H1 (cell line): Measurements from ENCODE around the gene WDFY3. TPM values are rescaled to one million over a fixed set of nuclear protein-coding genes. Genes with fewer than 3 reads are reported as not detected.

ENCODE experiments used
- CTCF ChIA-PET: fragments of 300-600 bp; sonication (Branson Sonifier 250); formaldehyde crosslinking; loops from one replicate; lab custom pipeline; 2021; ENCODE audit not compliant: partially characterized antibody; lab: Charles Lee
- POLR2A ChIA-PET: fragments of 300-600 bp; sonication (Branson Sonifier 250); formaldehyde crosslinking; loops from one replicate; lab custom pipeline; 2021; ENCODE audit warnings: inconsistent platforms; ENCODE audit not compliant: partially characterized antibody; lab: Charles Lee
- DNase-seq, 2 experiments: peaks; one replicate each; pipeline versions ENCODE4 v3.0.0 to v3.0.0-alpha.2; 2010 to 2022; ENCODE audit warnings: low spot score in 2 of 2, low read depth in 1 of 2, mixed read lengths in 1 of 2
- FAIRE-seq: peaks from 2 replicates; lab custom pipeline; 2011; peaks lifted over from hg19 to GRCh38; lab: Jason Lieb, UNC
- H2AFZ ChIP-seq: 2 replicates; pipeline ENCODE4 v1.8.1; 2012; ENCODE audit warnings: low read length, inconsistent platforms
- H2AK5ac ChIP-seq: 2 replicates; pipeline ENCODE4 v1.6.1; 2013; ENCODE audit warnings: low read depth, low read length
- H2BK120ac ChIP-seq: replicated peaks from 2 replicates; pipeline ENCODE3; 2013; ENCODE audit warnings: low read depth, low read length, inconsistent platforms
- H2BK12ac ChIP-seq: 2 replicates; pipeline ENCODE4 v1.6.1; 2013; ENCODE audit warnings: low read depth, low read length
- H2BK15ac ChIP-seq: 2 replicates; pipeline ENCODE4 v1.6.1; 2013; ENCODE audit warnings: low read length
- H2BK20ac ChIP-seq: 2 replicates; pipeline ENCODE4 v1.6.1; 2013; ENCODE audit warnings: low read length
- H2BK5ac ChIP-seq: 2 replicates; pipeline ENCODE4 v1.6.1; 2013; ENCODE audit warnings: low read depth, low read length
- H3K14ac ChIP-seq: 2 replicates; pipeline ENCODE4 v1.6.1; 2013; ENCODE audit warnings: inconsistent platforms; ENCODE audit not compliant: insufficient read length
- H3K18ac ChIP-seq: 2 replicates; pipeline ENCODE4 v1.6.1; 2013; ENCODE audit warnings: low read length; ENCODE audit errors: extremely low read depth
- H3K23ac ChIP-seq: 2 replicates; pipeline ENCODE4 v1.6.1; 2013; ENCODE audit warnings: inconsistent platforms; ENCODE audit not compliant: insufficient read length
- H3K23me2 ChIP-seq: 2 replicates; pipeline ENCODE4 v1.6.1; 2013; ENCODE audit warnings: low read depth, low read length
- H3K27ac ChIP-seq: 2 replicates; pipeline ENCODE4 v1.6.1; 2011; ENCODE audit warnings: low read depth, low read length, inconsistent platforms
- H3K27me3 ChIP-seq, 4 experiments: replicated peaks in 1 of 4; 1 replicate in 1 of 4; 2 replicates in 3 of 4; pipeline versions ENCODE4 v1.6.1 to v1.8.1; 2011 to 2013; ENCODE audit warnings: low read length in 3 of 4, mild to moderate bottlenecking in 3 of 4, inconsistent platforms in 2 of 4, mixed read lengths in 2 of 4, moderate library complexity in 1 of 4; ENCODE audit not compliant: control insufficient read depth in 3 of 4, insufficient read depth in 3 of 4; ENCODE audit errors: extremely low read depth in 1 of 4
- H3K36me3 ChIP-seq, 4 experiments: 2 replicates each; pipeline versions ENCODE4 v1.6.1 to v1.8.1; 2011 to 2013; ENCODE audit warnings: mild to moderate bottlenecking in 4 of 4, low read length in 3 of 4, moderate library complexity in 2 of 4, control low read depth in 1 of 4, inconsistent platforms in 1 of 4; ENCODE audit not compliant: insufficient read depth in 4 of 4, control insufficient read depth in 2 of 4
- H3K4ac ChIP-seq: replicated peaks from 2 replicates; pipeline ENCODE3; 2013; ENCODE audit warnings: low read length, low read depth, mixed read lengths, inconsistent platforms; ENCODE audit not compliant: insufficient read length
- H3K4me1 ChIP-seq, 4 experiments: replicated peaks in 1 of 4; 1 replicate in 1 of 4; 2 replicates in 3 of 4; pipeline versions ENCODE4 v1.6.1 to v1.8.1; 2011 to 2013; ENCODE audit warnings: low read length in 3 of 4, inconsistent platforms in 2 of 4, mixed read lengths in 1 of 4; ENCODE audit not compliant: insufficient read depth in 4 of 4, control insufficient read depth in 3 of 4
- H3K4me2 ChIP-seq, 2 experiments: 2 replicates each; pipeline versions ENCODE4 v1.6.1 to v1.8.1; 2011 to 2013; ENCODE audit warnings: low read depth in 2 of 2, low read length in 2 of 2, control low read depth in 1 of 2, inconsistent platforms in 1 of 2, mild to moderate bottlenecking in 1 of 2; ENCODE audit not compliant: insufficient read depth in 1 of 2
- H3K4me3 ChIP-seq, 4 experiments: fragments of 200-600, 300-600 bp in 1 of 4; sonication (generic), shearing (Covaris generic), sonication (Bioruptor Twin) in 1 of 4; 2 replicates each; pipeline versions ENCODE4 v1.5.1 to v1.8.1; 2011 to 2016; ENCODE audit warnings: low read length in 4 of 4, low read depth in 3 of 4, control low read depth in 2 of 4, inconsistent platforms in 2 of 4, mild to moderate bottlenecking in 2 of 4, mixed read lengths in 1 of 4, moderate library complexity in 1 of 4; ENCODE audit not compliant: insufficient read depth in 2 of 4; ENCODE audit errors: extremely low read depth in 1 of 4
- H3K56ac ChIP-seq: replicated peaks from 2 replicates; pipeline ENCODE3; 2013; ENCODE audit warnings: low read depth, mild to moderate bottlenecking, mixed read lengths, low read length, inconsistent platforms; ENCODE audit not compliant: insufficient read length
- H3K79me1 ChIP-seq: 2 replicates; pipeline ENCODE4 v1.6.1; 2013; ENCODE audit warnings: low read depth, low read length, control low read depth
- H3K79me2 ChIP-seq, 2 experiments: 2 replicates each; pipeline versions ENCODE4 v1.6.1 to v1.8.1; 2012 to 2013; ENCODE audit warnings: low read length in 2 of 2, mild to moderate bottlenecking in 2 of 2, inconsistent platforms in 1 of 2; ENCODE audit not compliant: insufficient read depth in 2 of 2, control insufficient read depth in 1 of 2
- H3K9ac ChIP-seq, 4 experiments: replicated peaks in 1 of 4; 1 replicate in 1 of 4; 2 replicates in 3 of 4; pipeline versions ENCODE4 v1.6.1 to v1.8.1; 2011 to 2013; ENCODE audit warnings: low read depth in 3 of 4, low read length in 3 of 4, control low read depth in 2 of 4, mild to moderate bottlenecking in 2 of 4, moderate library complexity in 2 of 4, inconsistent platforms in 1 of 4; ENCODE audit errors: extremely low read depth in 1 of 4
- H3K9me3 ChIP-seq, 2 experiments: 2 replicates each; pipeline versions ENCODE4 v1.6.1 to v1.8.1; 2012 to 2013; ENCODE audit warnings: mild to moderate bottlenecking in 2 of 2, moderate library complexity in 2 of 2, control low read depth in 1 of 2, inconsistent platforms in 1 of 2, low read depth in 1 of 2, low read length in 1 of 2, mixed read lengths in 1 of 2; ENCODE audit not compliant: insufficient read depth in 2 of 2
- H4K20me1 ChIP-seq, 2 experiments: replicated peaks in 1 of 2; 2 replicates each; pipeline versions ENCODE3 to v1.8.1; 2011 to 2013; ENCODE audit warnings: inconsistent platforms in 2 of 2, low read length in 2 of 2, mild to moderate bottlenecking in 1 of 2; ENCODE audit not compliant: insufficient read depth in 2 of 2, control insufficient read depth in 1 of 2
- H4K5ac ChIP-seq: 2 replicates; pipeline ENCODE4 v1.6.1; 2013; ENCODE audit warnings: low read length, low read depth, mixed read lengths, inconsistent platforms; ENCODE audit not compliant: insufficient read length
- H4K8ac ChIP-seq: 2 replicates; pipeline ENCODE4 v1.8.0; 2013; ENCODE audit warnings: mild to moderate bottlenecking, moderate library complexity, low read length, inconsistent platforms; ENCODE audit not compliant: insufficient read depth; ENCODE audit errors: extremely low read depth
- H4K91ac ChIP-seq: replicated peaks from 2 replicates; pipeline ENCODE3; 2013; ENCODE audit warnings: low read length, mixed read lengths, inconsistent platforms; ENCODE audit not compliant: insufficient read length
- BRCA1 ChIP-seq: IDR thresholded peaks from 2 replicates; pipeline ENCODE4 v1.6.1; 2012; ENCODE audit warnings: low read depth, low read length, improper control_type of control experiment
- CHD2 ChIP-seq: IDR thresholded peaks from 2 replicates; pipeline ENCODE4 v1.6.1; 2012; ENCODE audit warnings: low read length, improper control_type of control experiment
- GTF2F1 ChIP-seq: IDR thresholded peaks from 2 replicates; pipeline ENCODE4 v1.6.1; 2012; ENCODE audit warnings: low read depth, low read length, improper control_type of control experiment, borderline replicate concordance
- HDAC2 ChIP-seq, 2 experiments: fragments of 300-600 bp in 1 of 2; sonication (generic) in 1 of 2; IDR thresholded peaks; 2 replicates each; pipeline ENCODE4 v1.6.1; 2011 to 2012; ENCODE audit warnings: low read depth in 2 of 2, low read length in 2 of 2, mild to moderate bottlenecking in 2 of 2, moderate library complexity in 2 of 2, borderline replicate concordance in 1 of 2, inconsistent platforms in 1 of 2
- KDM4A ChIP-seq: IDR thresholded peaks from one replicate; pipeline ENCODE4 v1.7.1; 2012; ENCODE audit warnings: low read depth, mild to moderate bottlenecking, moderate library complexity, low read length, inconsistent platforms; ENCODE audit not compliant: severe bottlenecking
- MAX ChIP-seq: IDR thresholded peaks from 2 replicates; pipeline ENCODE4 v1.6.1; 2012; ENCODE audit warnings: inconsistent platforms
- SUZ12 ChIP-seq: fragments of 200-600 bp; sonication (generic); IDR thresholded peaks from 2 replicates; pipeline ENCODE4 v1.6.1; 2012; ENCODE audit warnings: mild to moderate bottlenecking, inconsistent platforms, low read length, moderate library complexity, mixed read lengths
- TAF7 ChIP-seq: optimal IDR thresholded peaks from 2 replicates; pipeline ENCODE3; 2011; ENCODE audit warnings: low read depth, mild to moderate bottlenecking, inconsistent platforms, low read length, moderate library complexity, borderline replicate concordance
- TBP ChIP-seq: IDR thresholded peaks from 2 replicates; pipeline ENCODE4 v1.6.1; 2011; ENCODE audit warnings: low read depth, low read length, improper control_type of control experiment
- WGBS, 2 experiments: shearing (Covaris generic) in 1 of 2; methylation state at CpG; one replicate each; pipeline versions ENCODE4 v1.1.6 to v1.1.7; 2013 to 2015; ENCODE audit warnings: low lambda C conversion rate in 2 of 2, mixed read lengths in 2 of 2, inconsistent platforms in 1 of 2, low coverage in 1 of 2, missing lambda C conversion rate in 1 of 2; ENCODE audit not compliant: insufficient replicate concordance in 2 of 2, insufficient coverage in 1 of 2, insufficient read length in 1 of 2; ENCODE audit errors: extremely low coverage in 1 of 2, missing lambda C conversion rate in 1 of 2; 5-methylcytosine and 5-hydroxymethylcytosine counted together
- polyA plus RNA-seq, 7 experiments: library from polyadenylated mRNA; depleted of rRNA in 3 of 7; stranded (reverse) in 5 of 7; unstranded in 2 of 7; fragments of >200 nt in 5 of 7; fragments of 200-250 nt in 2 of 7; gene quantifications; 1 replicate in 5 of 7; 2 replicates in 1 of 7; 4 replicates in 1 of 7; pipeline versions ENCODE4 v1.2.1 to v1.2.3, GENCODE V29; 2011 to 2013; ENCODE audit warnings: missing spikeins in 2 of 7, mixed read lengths in 2 of 7
- total RNA-seq: library from RNA; stranded (reverse); fragmentation: NEBNext Ultra II Directional; extraction: Animal tissue kit (Norgen Biotek cat#: 25700); gene quantifications from 2 replicates; pipeline ENCODE4 v1.2.1, GENCODE V29; 2021
- TF ChIP-seq, protein P1 (sequence below): IDR thresholded peaks from 2 replicates; pipeline ENCODE4 v1.6.1; 2011; ENCODE audit warnings: low read length, improper control_type of control experiment
- TF ChIP-seq, protein P2 (sequence below): IDR thresholded peaks from 2 replicates; pipeline ENCODE4 v1.6.1; 2012; ENCODE audit warnings: low read length, inconsistent platforms

WDFY3 gene
- total and polyA plus RNA-seq, 2 of the 8 experiments (the other 6 are each of a cell fraction or from before 2014, with no cell fraction given) = 25.6 to 62.4 TPM

DNA sequence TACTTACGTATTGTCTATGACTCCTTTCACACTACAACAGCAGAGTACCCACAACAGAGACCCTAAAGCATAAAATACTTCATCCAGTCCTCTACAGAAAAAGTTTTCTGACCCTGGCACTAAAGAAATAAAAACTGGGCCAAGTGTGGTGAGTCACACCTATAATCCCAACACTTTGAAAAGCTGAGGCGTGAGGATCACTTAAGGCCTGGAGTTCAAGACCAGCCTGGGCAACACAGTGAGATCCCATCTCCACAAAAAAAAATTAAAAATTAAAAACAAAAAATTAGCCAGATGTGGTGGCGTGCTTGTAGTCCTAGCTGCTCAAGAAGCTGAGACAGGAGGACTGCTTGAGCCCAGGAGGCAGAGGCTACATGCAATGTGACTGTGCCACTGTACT is 66.9 kb downstream of the WDFY3 start:
- no peak overlapping the region for H2BK120ac ChIP-seq
- no peak overlapping the region for H3K9ac ChIP-seq
- H2BK5ac ChIP-seq = no peak overlapping the region
- no peak overlapping the region for H2AFZ ChIP-seq
- H3K9me3 ChIP-seq = no peaks in the 10 kb centered on the region
- no peak overlapping the region for H4K8ac ChIP-seq
- DNase-seq (no peak), FAIRE-seq (no peak)
- H3K4me1 ChIP-seq = peaks cover 0 to 9% (median 3%) of the 10 kb centered on the region in 4 experiments; a peak in 3 of 7 replicates
- H2BK20ac ChIP-seq = no peak overlapping the region
- H3K4me3 ChIP-seq = no peak overlapping the region
- H3K4ac ChIP-seq = no peak overlapping the region
- H4K5ac ChIP-seq = no peak overlapping the region
- H3K4me2 ChIP-seq = no peak overlapping the region
- H3K14ac ChIP-seq = no peak overlapping the region
- H2BK12ac ChIP-seq = no peak overlapping the region
- no peaks in the 10 kb centered on the region for H3K23me2 ChIP-seq
- H3K36me3 ChIP-seq = no peaks in the 10 kb centered on the region
- ChIA-PET POLR2A (no interaction called here), CTCF (interaction anchor here (0.5 kb wide), 1 partner anchor 149 kb away, joined by 4 read pairs; no protein-coding TSS in a partner anchor)
- H4K20me1 ChIP-seq = no peaks in the 10 kb centered on the region
- H2AK5ac ChIP-seq = no peak overlapping the region
- no peak overlapping the region for H3K56ac ChIP-seq
- H3K27ac ChIP-seq = no peak overlapping the region
- no peak overlapping the region for H4K91ac ChIP-seq
- H3K79me1 ChIP-seq = peaks cover 4% of the 10 kb centered on the region; the same call in 1 of the 2 replicates
- 93% methylated on average over 3 of the region's 3 CpGs; no CpG with 5 or more reads in 1 of the 2 experiments for WGBS, 2 experiments
- H3K18ac ChIP-seq = no peak overlapping the region
- peaks cover 0 to 17% of the 10 kb centered on the region in 2 experiments; a peak in 1 of 4 replicates for H3K79me2 ChIP-seq
- no peak overlapping the region for H2BK15ac ChIP-seq
- H3K27me3 ChIP-seq = no peaks in the 10 kb centered on the region
- no peak overlapping the region for H3K23ac ChIP-seq
- TF ChIP-seq SUZ12 (no peak), GTF2F1 (no peak), KDM4A (no peak), MAX (no peak), TBP (no peak), CHD2 (no peak), TAF7 (no peak), BRCA1 (no peak), HDAC2 (IDR thresholded peaks at IDR 0.05; ENCODE audit: borderline replicate concordance in 1 of 2, low read depth in 2 of 2, low read length in 2 of 2) (no peak)
- TF ChIP-seq, protein P1, sequence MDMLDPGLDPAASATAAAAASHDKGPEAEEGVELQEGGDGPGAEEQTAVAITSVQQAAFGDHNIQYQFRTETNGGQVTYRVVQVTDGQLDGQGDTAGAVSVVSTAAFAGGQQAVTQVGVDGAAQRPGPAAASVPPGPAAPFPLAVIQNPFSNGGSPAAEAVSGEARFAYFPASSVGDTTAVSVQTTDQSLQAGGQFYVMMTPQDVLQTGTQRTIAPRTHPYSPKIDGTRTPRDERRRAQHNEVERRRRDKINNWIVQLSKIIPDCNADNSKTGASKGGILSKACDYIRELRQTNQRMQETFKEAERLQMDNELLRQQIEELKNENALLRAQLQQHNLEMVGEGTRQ = no peak
- TF ChIP-seq, protein P2, sequence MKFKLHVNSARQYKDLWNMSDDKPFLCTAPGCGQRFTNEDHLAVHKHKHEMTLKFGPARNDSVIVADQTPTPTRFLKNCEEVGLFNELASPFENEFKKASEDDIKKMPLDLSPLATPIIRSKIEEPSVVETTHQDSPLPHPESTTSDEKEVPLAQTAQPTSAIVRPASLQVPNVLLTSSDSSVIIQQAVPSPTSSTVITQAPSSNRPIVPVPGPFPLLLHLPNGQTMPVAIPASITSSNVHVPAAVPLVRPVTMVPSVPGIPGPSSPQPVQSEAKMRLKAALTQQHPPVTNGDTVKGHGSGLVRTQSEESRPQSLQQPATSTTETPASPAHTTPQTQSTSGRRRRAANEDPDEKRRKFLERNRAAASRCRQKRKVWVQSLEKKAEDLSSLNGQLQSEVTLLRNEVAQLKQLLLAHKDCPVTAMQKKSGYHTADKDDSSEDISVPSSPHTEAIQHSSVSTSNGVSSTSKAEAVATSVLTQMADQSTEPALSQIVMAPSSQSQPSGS = no peak
